Thyroid gland (tissue), 4 donors: Measurements from ENCODE around the gene GHRHR.

Source experiments
- POLR2A ChIP-seq, 2 donors: fragments of 450-650 bp; IDR thresholded peaks; one replicate each; pipeline ENCODE4 v1.6.1; 2017; ENCODE audit warnings: antibody characterized with exemption in 2 of 2, mild to moderate bottlenecking in 2 of 2, moderate library complexity in 1 of 2
- TF ChIP-seq, protein P1 (sequence below), 6 experiments: fragments of 200-600 bp in 3 of 6; fragments of 450-650 bp in 3 of 6; sonication (generic) in 3 of 6; IDR thresholded peaks; one replicate each; pipeline ENCODE4 v1.5.1; 2016 to 2019; ENCODE audit warnings: antibody characterized with exemption in 6 of 6, mild to moderate bottlenecking in 2 of 6, inconsistent platforms in 1 of 6, moderate library complexity in 1 of 6

DNA sequence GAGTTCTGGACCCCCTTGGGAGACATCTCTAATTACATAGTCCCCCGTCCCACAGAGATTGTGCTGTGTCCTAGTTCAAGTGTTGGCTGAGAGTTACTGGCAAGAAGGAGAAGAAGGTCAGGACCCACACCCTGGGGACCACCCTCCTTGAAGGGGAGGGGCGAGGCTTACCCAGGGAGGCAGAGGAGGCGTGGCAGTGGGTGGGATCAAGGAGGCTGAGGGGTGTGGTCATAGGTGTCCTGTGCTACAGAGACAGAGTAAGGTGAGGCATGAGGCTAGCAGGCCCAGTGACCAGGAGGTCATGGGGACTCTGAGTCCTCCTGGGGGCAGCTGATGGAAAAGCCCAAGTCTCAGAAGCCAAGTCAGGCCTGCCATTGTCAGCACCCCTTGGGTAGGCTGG is 59.0 kb downstream of the GHRHR start:
- TF ChIP-seq, protein P1, sequence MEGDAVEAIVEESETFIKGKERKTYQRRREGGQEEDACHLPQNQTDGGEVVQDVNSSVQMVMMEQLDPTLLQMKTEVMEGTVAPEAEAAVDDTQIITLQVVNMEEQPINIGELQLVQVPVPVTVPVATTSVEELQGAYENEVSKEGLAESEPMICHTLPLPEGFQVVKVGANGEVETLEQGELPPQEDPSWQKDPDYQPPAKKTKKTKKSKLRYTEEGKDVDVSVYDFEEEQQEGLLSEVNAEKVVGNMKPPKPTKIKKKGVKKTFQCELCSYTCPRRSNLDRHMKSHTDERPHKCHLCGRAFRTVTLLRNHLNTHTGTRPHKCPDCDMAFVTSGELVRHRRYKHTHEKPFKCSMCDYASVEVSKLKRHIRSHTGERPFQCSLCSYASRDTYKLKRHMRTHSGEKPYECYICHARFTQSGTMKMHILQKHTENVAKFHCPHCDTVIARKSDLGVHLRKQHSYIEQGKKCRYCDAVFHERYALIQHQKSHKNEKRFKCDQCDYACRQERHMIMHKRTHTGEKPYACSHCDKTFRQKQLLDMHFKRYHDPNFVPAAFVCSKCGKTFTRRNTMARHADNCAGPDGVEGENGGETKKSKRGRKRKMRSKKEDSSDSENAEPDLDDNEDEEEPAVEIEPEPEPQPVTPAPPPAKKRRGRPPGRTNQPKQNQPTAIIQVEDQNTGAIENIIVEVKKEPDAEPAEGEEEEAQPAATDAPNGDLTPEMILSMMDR (IDR thresholded peaks at IDR 0.05) = no peak
- TF ChIP-seq POLR2A (IDR thresholded peaks at IDR 0.05) = no peak
